GM21447 (cell line): ENCODE data around the gene ST6GALNAC4.

Experiments used
- ATAC-seq: cut with Tn5 transposase; IDR thresholded peaks from one replicate; pipeline ENCODE4 v1.9.1; 2021; ENCODE audit not compliant: unreplicated experiment

ST6GALNAC4 gene

DNA sequence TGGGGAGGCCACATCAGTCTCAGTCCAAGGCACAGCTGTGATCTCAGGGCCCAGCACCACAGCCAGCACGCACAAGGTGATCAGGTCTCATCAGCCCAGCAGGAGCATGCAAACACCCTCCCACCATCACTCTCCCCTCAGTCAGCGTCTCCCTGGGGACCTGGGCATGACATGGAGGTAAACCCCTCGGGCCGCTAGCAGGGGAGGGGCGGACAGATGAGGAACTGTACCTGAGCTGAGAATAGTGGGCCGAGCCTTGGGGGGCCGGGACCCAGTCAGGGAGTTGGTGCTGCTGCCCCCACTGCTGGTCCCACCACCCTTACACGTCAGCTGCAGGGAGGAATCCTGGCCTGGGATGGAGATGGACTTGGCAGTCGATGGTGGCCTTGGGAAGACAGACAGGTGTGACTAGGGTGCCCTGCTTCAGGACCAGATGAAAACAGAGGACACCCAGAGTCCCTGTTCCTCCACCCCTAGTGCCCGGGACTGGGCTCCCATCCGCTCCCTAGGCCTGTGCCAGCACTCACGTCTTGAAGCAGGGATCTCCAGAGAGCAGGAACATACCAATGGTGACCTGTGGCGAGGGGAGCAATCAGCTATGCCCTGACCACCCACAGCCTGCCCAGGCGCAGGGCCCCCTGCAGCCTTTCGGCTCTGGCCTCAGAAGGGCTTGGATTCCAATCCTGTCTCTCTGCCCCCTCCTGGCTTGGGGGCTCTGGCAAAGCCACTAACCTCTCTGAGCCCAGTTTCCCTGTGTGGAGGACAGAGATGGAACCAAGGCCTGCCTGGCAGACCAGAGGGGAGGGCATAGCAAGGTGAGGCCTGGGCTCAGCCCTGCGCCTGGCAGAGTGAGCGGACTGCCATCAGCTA, 31.2 kb upstream of the ST6GALNAC4 start:
- no peak for ATAC-seq

DNA sequence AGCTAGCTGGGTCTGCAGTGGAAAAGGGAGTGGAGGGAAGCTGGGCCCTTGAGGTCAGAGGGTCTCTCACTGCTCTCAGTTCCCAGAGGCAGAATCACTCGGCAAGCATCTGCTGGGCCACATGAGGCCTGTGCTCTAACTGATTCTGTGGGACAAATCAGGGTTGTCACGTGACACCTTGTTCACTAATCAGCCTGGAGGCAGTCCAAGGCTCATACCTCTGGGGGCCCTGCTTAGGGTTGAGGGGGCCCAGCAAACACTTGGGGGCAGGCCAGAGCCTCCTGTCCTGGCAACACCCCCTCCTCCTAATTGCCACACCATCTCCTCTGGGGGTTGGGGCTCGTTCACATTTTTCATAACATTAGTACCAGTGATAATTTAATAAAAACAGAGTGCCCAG, 29.9 kb upstream of the ST6GALNAC4 start:
- ATAC-seq, result no peak

DNA sequence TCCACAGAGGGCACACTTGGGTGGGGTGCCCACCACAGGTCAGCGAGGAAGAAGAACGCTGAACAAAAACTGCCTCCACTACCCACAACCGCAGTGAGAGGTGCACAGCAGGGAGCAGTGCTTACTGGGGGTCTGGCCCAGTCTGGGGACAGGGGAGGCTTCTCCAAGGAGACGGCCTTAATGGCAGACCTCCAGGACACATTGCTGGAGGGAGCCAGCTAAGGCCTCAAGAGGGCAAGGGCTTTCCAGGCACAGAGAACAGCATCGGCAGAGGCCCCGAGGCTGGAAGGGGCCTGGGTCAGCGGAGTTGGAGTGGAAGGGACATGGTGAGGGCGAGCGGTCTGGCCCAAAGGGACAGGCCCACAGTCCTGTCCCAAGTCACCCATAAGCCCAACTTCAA, 29.1 kb upstream of the ST6GALNAC4 start:
- no peak for ATAC-seq

GRCh38 chr9:127945338-127945737, 28.5 kb upstream of the ST6GALNAC4 start:
- no peak for ATAC-seq

DNA sequence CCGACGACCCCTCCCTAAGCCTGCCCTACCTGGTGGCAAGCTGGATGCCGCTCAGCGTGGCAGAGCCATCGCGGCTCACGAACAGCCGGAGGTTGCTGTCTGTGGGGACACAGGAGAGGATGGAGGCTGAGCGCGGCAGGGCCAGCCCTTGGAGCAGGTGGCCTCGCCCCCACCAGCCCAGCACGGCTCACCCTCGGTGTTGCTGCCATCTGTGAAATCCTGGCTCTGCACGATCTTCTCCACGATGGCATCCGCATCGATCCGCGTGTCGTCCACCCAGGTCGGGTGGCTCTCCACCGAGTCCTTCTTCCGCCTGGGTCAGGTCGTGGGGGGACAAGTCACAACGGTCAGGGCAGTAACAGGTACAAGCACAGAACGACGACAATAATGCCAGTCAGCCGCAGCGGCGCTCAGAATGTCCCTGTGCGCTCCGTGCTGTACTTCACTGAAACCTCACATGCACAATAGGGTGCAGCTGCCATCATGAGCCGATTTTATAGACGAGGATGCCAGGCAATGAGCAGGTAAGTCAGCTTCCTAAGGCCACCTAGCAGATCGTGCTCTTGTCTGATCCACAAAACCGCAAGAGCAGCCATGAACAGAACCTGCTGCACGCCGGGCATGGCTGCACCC, 27.9 kb upstream of the ST6GALNAC4 start:
- no peak for ATAC-seq

GRCh38 chr9:127943731-127944144, 26.9 kb upstream of the ST6GALNAC4 start:
- no peak for ATAC-seq

- no peak for ATAC-seq
These were observed 26.3 kb upstream of the ST6GALNAC4 start for GRCh38 chr9:127943011-127943662.

- no peak for ATAC-seq
These were observed 25.6 kb upstream of the ST6GALNAC4 start for GRCh38 chr9:127942216-127943010.

GRCh38 chr9:127941961-127942215, 25.0 kb upstream of the ST6GALNAC4 start:
- no peak for ATAC-seq

DNA sequence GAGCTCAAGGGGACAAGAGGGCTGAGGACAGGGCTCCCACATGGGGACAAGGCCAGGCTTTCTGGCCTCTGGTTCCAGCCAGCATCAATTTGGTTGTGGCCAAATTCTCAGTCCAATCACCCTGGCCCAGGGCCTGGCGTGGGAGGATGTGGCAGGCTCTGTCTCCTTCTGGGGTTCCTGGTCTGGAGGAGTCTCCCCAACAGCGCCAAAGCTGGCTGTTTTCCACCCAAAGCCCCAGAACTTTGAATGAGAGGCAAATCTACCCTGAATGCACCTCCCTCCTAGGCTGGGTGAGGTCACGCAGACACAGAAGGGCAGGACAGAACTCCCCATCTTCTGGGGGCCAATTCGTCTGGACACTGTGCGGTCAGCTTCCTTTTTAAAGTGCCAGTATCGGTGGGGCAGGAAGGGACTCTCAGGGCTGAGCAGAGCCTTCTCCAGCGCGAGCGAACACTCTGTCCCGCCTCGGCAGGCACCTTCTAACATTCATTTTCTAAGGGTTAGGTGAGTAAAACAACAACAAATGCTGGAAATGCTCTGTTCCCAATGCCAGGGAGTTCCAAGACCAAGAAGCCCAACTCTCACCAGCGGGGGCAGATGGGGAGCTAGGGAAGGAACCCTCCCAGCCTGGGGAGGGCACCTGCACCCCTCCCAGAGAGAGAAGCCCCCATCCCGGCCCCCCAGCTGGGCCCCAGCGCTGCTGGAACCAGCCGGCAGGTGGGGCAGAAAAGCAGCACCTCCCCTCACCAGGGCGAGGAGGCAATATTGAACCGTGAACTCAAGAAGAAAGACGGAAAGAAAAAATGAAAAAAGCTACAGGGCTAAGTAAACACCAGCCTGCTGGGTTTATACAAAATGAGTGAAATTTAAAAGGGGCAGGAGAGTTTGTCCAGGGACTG, 24.5 kb upstream of the ST6GALNAC4 start:
- ATAC-seq, result no peak

DNA sequence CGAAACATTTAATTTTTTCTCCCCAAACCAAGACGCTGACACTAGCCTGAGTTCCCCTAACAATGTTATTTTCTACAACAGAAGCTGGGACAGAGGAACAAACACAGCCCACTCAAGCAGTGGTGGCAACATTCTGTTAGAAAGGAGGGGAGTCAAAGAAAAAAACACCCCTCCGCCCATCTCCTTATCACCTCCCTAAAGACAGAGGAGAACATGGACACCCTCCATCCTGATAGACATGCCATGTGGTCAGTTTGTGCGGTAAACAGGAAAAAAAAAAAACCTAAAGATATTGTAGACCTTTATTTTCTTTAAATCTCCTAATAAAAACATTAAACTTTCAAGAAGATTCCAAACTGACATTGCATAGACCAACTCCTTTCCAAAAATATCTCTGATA, 23.8 kb upstream of the ST6GALNAC4 start:
- no peak for ATAC-seq

GRCh38 chr9:127938298-127938690, 21.5 kb upstream of the ST6GALNAC4 start:
- ATAC-seq, result no peak

DNA sequence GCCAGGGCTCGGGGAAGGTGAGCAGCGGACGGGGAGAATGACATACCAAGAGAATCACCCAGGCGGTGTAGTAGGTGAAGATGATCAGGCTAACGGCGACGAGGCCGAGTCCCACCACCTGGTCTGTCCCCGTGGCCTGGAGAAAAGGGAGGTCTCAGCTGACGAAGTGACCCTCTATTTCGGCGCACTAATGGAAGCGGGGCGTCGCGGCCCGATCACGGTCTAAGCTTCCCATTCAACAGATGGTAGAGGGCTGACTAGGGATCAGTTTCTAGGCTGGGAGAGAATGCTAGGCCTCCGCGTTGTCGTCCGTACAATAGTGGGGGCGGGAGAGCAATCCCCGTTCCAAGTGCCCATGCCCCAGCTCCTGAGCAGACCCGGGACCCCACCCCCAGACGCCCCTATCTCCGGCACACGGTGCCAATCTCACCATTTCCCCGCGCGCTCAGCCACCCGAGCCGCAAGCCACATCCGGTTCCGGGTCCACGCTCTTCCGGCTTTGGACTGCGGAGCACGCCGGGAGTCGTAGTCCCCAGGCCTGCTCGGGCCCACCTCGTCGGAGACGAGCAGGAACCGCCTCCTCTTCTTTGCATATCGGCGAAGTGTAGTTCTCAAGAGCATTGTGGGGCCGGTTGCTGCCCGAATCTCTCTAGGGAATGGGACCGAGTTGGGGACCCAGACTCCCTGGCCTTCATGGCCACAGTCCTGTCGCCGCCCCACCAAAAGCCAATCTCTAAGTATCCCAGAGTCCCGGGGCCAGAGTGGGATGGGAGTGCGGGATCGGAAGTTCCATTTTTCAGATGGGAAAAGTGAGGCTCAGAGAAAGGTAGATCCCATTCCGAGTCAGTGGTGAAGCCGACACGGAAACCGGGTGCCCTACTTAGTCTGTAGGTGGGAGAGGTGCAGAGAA, 20.8 kb upstream of the ST6GALNAC4 start, which contains the start of gene DPM2:
TSS of gene DPM2 (minus strand) at position 467 of the 910 bp plus-strand sequence. CDS start at position 433, 34 bp downstream.
- peak; percentile 91 for ATAC-seq

DNA sequence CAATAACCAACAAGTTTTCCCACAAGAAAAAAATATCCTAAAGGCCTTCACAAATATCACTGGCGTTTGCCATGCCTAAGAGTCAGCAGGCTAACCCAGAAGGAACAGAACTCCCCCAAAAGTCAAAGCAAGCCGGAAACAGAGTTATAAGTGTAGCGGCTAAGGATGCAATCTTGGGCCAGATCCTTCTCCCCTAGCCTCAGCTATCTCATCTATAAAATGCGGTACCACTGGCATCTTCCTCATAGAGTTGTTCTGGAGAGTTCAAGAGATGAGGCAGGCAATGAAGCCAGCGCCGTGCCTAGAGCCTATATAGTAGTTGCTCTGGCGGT, 20.2 kb upstream of the ST6GALNAC4 start:
- ATAC-seq, result no peak

- ATAC-seq, result no peak
These were observed 19.6 kb upstream of the ST6GALNAC4 start for GRCh38 chr9:127936347-127936852.

DNA sequence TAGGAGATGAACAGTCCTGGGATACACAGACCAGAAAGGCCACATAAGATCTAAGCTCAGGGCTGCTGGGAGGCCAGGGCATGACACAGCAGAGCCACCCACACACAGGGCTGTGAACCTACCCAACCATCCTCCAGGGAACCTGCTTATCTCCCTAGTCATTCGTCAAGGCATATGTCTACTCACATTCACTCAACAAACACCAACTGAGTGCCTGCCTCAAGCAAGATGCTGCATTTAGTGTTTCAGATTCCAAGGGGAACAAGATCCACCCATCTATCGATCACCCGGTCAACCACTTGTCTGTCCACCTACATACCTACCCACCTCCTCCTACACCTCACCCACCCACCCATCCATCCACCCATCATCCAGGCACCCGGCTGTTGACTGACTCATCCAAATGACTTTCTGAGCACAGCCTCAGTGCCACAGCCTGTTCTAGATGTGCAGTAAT, 19.0 kb upstream of the ST6GALNAC4 start:
- no peak for ATAC-seq

GRCh38 chr9:127934986-127935385, 18.1 kb upstream of the ST6GALNAC4 start:
- no peak for ATAC-seq

DNA sequence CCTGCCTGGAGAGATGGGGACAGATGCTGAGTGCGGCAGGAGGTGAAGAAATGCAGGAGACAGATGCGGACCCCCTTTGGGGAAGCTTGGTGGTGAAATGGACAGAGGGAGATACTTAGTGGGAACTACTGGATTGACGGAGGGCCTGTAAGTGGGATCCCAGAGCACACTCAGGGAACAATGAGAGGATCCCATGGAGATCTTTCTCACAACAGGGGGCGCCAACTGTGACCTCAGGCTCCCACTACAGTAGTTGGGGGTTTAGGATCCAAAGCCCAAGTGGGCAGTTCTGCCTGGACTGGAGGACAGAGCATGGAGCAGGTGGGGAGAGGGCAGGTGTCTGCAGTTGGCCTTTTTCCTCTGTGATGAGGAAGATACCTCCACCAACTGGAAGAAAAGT, 17.4 kb upstream of the ST6GALNAC4 start:
- no peak for ATAC-seq
